Keratinocyte (primary cell): Measurements from ENCODE around the gene CPSF7. TPM values are rescaled to one million over a fixed set of nuclear protein-coding genes. Genes with fewer than 3 reads are reported as not detected.

Source experiments
- DNase-seq: peaks from one replicate; pipeline ENCODE4 v3.0.0-alpha.2; 2011; ENCODE audit warnings: low read depth, missing footprints, low spot score
- FAIRE-seq: peaks from 2 replicates; lab custom pipeline; 2011; peaks lifted over from hg19 to GRCh38; lab: Jason Lieb, UNC
- H2AFZ ChIP-seq: 2 replicates; pipeline ENCODE4 v1.6.0; 2012; ENCODE audit warnings: low read length, control low read depth, inconsistent platforms; ENCODE audit not compliant: control insufficient read depth
- H3K27ac ChIP-seq: 2 replicates; pipeline ENCODE4 v1.5.1; 2011; ENCODE audit warnings: low read length; ENCODE audit not compliant: control insufficient read depth, insufficient read depth
- H3K27me3 ChIP-seq: 3 replicates; pipeline ENCODE4 v1.6.0; 2011; ENCODE audit warnings: low read length; ENCODE audit not compliant: control insufficient read depth, insufficient read depth; ENCODE audit errors: extremely low read depth
- H3K36me3 ChIP-seq, 2 experiments: 2 replicates in 1 of 2; 3 replicates in 1 of 2; pipeline ENCODE4 v1.5.1; 2011; ENCODE audit warnings: low read length in 2 of 2, mild to moderate bottlenecking in 1 of 2; ENCODE audit not compliant: control insufficient read depth in 2 of 2, insufficient read depth in 2 of 2; ENCODE audit errors: extremely low read depth in 1 of 2
- H3K4me1 ChIP-seq: 3 replicates; pipeline ENCODE4 v1.5.1; 2011; ENCODE audit warnings: low read length; ENCODE audit not compliant: control insufficient read depth, insufficient read depth; ENCODE audit errors: extremely low read depth
- H3K4me2 ChIP-seq: 3 replicates; pipeline ENCODE4 v1.6.0; 2011; ENCODE audit warnings: low read depth, low read length; ENCODE audit not compliant: control insufficient read depth, insufficient read depth; ENCODE audit errors: extremely low read depth
- H3K4me3 ChIP-seq, 3 experiments: fragments of 200-600 bp in 1 of 3; sonication (generic) in 1 of 3; 2 replicates in 2 of 3; 3 replicates in 1 of 3; pipeline ENCODE4 v1.5.1; 2011 to 2016; ENCODE audit warnings: low read length in 3 of 3, mild to moderate bottlenecking in 3 of 3, control low read depth in 2 of 3, inconsistent platforms in 1 of 3, low read depth in 1 of 3, mixed read lengths in 1 of 3, mixed run types in 1 of 3, moderate library complexity in 1 of 3; ENCODE audit not compliant: control insufficient read depth in 2 of 3, insufficient read depth in 2 of 3; ENCODE audit errors: extremely low read depth in 1 of 3
- H3K79me2 ChIP-seq: 2 replicates; pipeline ENCODE4 v1.6.0; 2012; ENCODE audit warnings: low read length; ENCODE audit not compliant: control insufficient read depth, insufficient read depth
- H3K9ac ChIP-seq: 3 replicates; pipeline ENCODE4 v1.6.0; 2011; ENCODE audit warnings: low read length; ENCODE audit not compliant: control insufficient read depth, insufficient read depth; ENCODE audit errors: extremely low read depth
- H3K9me1 ChIP-seq: 3 replicates; pipeline ENCODE4 v1.6.0; 2011; ENCODE audit warnings: low read length; ENCODE audit not compliant: control insufficient read depth, insufficient read depth; ENCODE audit errors: extremely low read depth
- H3K9me3 ChIP-seq: 2 replicates; pipeline ENCODE4 v1.5.1; 2012; ENCODE audit warnings: low read depth, low read length; ENCODE audit not compliant: control insufficient read depth
- H4K20me1 ChIP-seq: 3 replicates; pipeline ENCODE4 v1.6.0; 2011; ENCODE audit warnings: low read length; ENCODE audit not compliant: control insufficient read depth, insufficient read depth; ENCODE audit errors: extremely low read depth
- CTCF ChIP-seq, 3 experiments: IDR thresholded peaks in 1 of 3; conservative IDR thresholded peaks in 1 of 3; optimal IDR thresholded peaks in 1 of 3; 2 replicates in 2 of 3; 3 replicates in 1 of 3; pipeline versions ENCODE3 to v1.5.1; 2011; ENCODE audit warnings: low read length in 3 of 3, mild to moderate bottlenecking in 3 of 3, moderate library complexity in 2 of 3, control low read depth in 1 of 3, inconsistent platforms in 1 of 3; ENCODE audit not compliant: insufficient read depth in 2 of 3; ENCODE audit errors: extremely low read depth in 1 of 3
- EZH2 ChIP-seq: IDR thresholded peaks from one replicate; pipeline ENCODE4 v1.6.1; 2012; ENCODE audit warnings: inconsistent platforms, mild to moderate bottlenecking, low read length, moderate library complexity
- dilution Hi-C: fragments of 300-500 bp; cut with MboI; formaldehyde crosslinking; loops from one replicate; pipeline ENCODE4 v1.7.0; 2020; ENCODE audit warnings: low sequenced_read_pairs; ENCODE audit not compliant: extremely low pct_ligation_motif_present
- polyA plus RNA-seq, 5 experiments: library from polyadenylated mRNA; depleted of rRNA in 3 of 5; stranded (reverse) in 3 of 5; stranded (forward) in 1 of 5; unstranded in 1 of 5; fragments of >200 nt; gene quantifications; 1 replicate in 1 of 5; 2 replicates in 3 of 5; 3 replicates in 1 of 5; pipeline versions ENCODE4 v1.2.1 to v1.2.3, GENCODE V29; 2011 to 2012; ENCODE audit warnings: missing spikeins in 2 of 5, low read depth in 1 of 5, low replicate concordance in 1 of 5

CPSF7 gene
- polyA plus RNA-seq, 1 donor (not counting 4 experiments of a cell fraction or from before 2014, with no cell fraction given): 34.5 TPM

DNA sequence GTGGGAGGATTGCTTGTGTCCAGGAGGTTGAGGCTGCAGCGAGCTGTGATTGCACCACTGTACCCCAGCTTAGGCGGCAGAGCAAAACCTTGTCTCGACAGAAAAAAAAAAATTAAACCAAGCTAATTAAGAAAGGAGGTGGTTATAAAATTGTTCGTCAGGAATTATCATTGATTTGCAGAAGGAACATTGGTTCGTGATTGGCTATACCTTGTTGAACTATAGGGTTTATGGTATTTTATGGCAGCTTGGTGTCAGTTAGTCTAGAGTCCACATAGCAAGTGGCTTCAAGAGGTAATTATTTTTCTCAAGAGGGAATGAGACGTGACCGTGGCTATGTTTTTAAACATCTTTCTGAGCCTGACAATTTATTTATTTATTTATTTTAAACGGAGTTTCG lies 48.9 kb downstream of the CPSF7 start:
- dilution Hi-C loops: no loop called here
- peaks cover 25% of the 10 kb centered on the region for H3K4me1 ChIP-seq
- H3K27me3 ChIP-seq: no peaks in the 10 kb centered on the region
- no peak overlapping the region for H3K4me3 ChIP-seq
- no peaks in the 10 kb centered on the region for H3K9me1 ChIP-seq
- H4K20me1 ChIP-seq: no peaks in the 10 kb centered on the region
- H3K79me2 ChIP-seq: no peaks in the 10 kb centered on the region
- DNase-seq (no peak), FAIRE-seq (no peak)
- no peak overlapping the region for H2AFZ ChIP-seq
- H3K36me3 ChIP-seq: peaks cover 0 to 6% of the 10 kb centered on the region in 2 experiments
- H3K9ac ChIP-seq: no peak overlapping the region
- TF ChIP-seq EZH2 (no peak), CTCF (optimal IDR thresholded peaks at IDR 0.05 in 1 of 3, IDR thresholded peaks at IDR 0.05 in 1 of 3, conservative IDR thresholded peaks at IDR 0.05 in 1 of 3; ENCODE audit: extremely low read depth in 1 of 3, insufficient read depth in 2 of 3, low read length in 3 of 3) (no peak)
- H3K27ac ChIP-seq: no peak overlapping the region
- H3K9me3 ChIP-seq: no peaks in the 10 kb centered on the region
- H3K4me2 ChIP-seq: no peak overlapping the region

DNA sequence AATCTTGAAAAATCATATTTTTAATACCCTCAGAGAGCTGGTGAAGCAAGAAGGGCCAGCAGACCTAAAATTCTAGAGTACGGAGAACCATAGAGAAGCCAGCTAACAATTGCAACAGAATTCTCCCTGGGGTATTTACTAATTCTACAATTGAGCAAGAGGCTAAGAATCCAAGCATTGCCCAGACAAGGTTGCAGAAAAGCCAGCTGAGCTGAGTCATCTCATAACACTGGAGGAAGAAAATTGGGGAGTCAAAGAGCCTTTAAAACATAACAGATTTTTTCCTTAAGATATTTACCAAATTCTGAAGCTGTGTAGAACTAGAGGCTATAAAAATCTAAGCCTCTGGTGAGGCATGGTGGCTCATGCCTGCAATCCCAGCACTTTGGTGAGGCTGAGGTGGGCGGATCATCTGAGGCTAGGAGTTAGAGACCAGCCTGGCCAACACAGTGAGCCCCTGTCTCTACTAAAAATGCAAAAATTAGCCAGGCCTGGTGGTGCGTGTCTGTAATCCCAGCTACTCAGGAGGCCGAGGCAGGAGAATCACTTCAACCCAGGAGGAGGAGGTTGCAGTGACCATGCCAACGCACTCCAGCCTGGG lies 51.0 kb downstream of the CPSF7 start:
- no peaks in the 10 kb centered on the region for H3K9me1 ChIP-seq
- dilution Hi-C loops: no loop called here
- H3K4me2 ChIP-seq: peak overlapping the region; percentile 50
- no peaks in the 10 kb centered on the region for H3K27me3 ChIP-seq
- DNase-seq: peak; percentile 66
- H3K4me1 ChIP-seq: peaks cover 25% of the 10 kb centered on the region
- no peak overlapping the region for H3K4me3 ChIP-seq
- no peaks in the 10 kb centered on the region for H3K79me2 ChIP-seq
- peaks cover 0 to 8% of the 10 kb centered on the region in 2 experiments for H3K36me3 ChIP-seq
- FAIRE-seq: peak; percentile 81
- H3K9me3 ChIP-seq: no peaks in the 10 kb centered on the region
- peak overlapping the region; percentile 82 for H3K27ac ChIP-seq
- H3K9ac ChIP-seq: peak overlapping the region; percentile 60
- no peak overlapping the region for H2AFZ ChIP-seq
- no peaks in the 10 kb centered on the region for H4K20me1 ChIP-seq
- TF ChIP-seq CTCF (optimal IDR thresholded peaks at IDR 0.05 in 1 of 3, IDR thresholded peaks at IDR 0.05 in 1 of 3, conservative IDR thresholded peaks at IDR 0.05 in 1 of 3; ENCODE audit: extremely low read depth in 1 of 3, insufficient read depth in 2 of 3, low read length in 3 of 3) (no peak), EZH2 (no peak)
